HEK293T (cell line): Measurements from ENCODE around the gene SEMA3C.

Experiments
- CTCF ChIA-PET: fragments of 350-600 bp; formaldehyde crosslinking; extraction: SDS; loops from one replicate; lab custom pipeline; 2021; ENCODE audit warnings: antibody characterized with exemption, inconsistent platforms; lab: Yijun Ruan, JAX
- POLR2A ChIA-PET: fragments of 350-600 bp; formaldehyde crosslinking; extraction: SDS; loops from one replicate; lab custom pipeline; 2020; ENCODE audit warnings: antibody characterized with exemption, inconsistent platforms; lab: Yijun Ruan, JAX
- DNase-seq: peaks from one replicate; pipeline ENCODE4 v3.0.0; 2012; ENCODE audit warnings: mixed read lengths; ENCODE audit errors: extremely low spot score
- ARNT ChIP-seq: fragments of 450-650 bp; IDR thresholded peaks from 2 replicates; pipeline ENCODE4 v1.6.1; 2017; ENCODE audit warnings: mild to moderate bottlenecking
- BHLHE40 ChIP-seq: fragments of 450-650 bp; IDR thresholded peaks from 2 replicates; pipeline ENCODE4 v1.6.1; 2016; ENCODE audit warnings: mild to moderate bottlenecking, moderate library complexity, borderline replicate concordance
- CTBP1 ChIP-seq: fragments of 450-650 bp; IDR thresholded peaks from 2 replicates; pipeline ENCODE4 v1.6.1; 2016; ENCODE audit warnings: borderline replicate concordance
- ELF4 ChIP-seq: fragments of 450-650 bp; IDR thresholded peaks from 2 replicates; pipeline ENCODE4 v1.6.1; 2017; ENCODE audit warnings: antibody characterized with exemption
- FOXA1 ChIP-seq: fragments of 450-650 bp; IDR thresholded peaks from 2 replicates; pipeline ENCODE4 v1.6.1; 2016; ENCODE audit warnings: mild to moderate bottlenecking
- FOXK2 ChIP-seq: fragments of 450-650 bp; IDR thresholded peaks from 2 replicates; pipeline ENCODE4 v1.6.1; 2016; ENCODE audit warnings: mild to moderate bottlenecking
- FOXM1 ChIP-seq: fragments of 450-650 bp; IDR thresholded peaks from 2 replicates; pipeline ENCODE4 v1.6.1; 2017; ENCODE audit warnings: mild to moderate bottlenecking, borderline replicate concordance
- HDGF ChIP-seq: fragments of 450-650 bp; IDR thresholded peaks from 2 replicates; pipeline ENCODE4 v1.6.1; 2017; ENCODE audit warnings: antibody characterized with exemption, borderline replicate concordance
- L3MBTL2 ChIP-seq: fragments of 450-650 bp; conservative IDR thresholded peaks from 2 replicates; pipeline ENCODE4 v1.6.1; 2016; ENCODE audit warnings: mild to moderate bottlenecking
- LEF1 ChIP-seq: fragments of 450-650 bp; IDR thresholded peaks from 2 replicates; pipeline ENCODE4 v1.6.1; 2017; ENCODE audit warnings: mild to moderate bottlenecking, borderline replicate concordance
- NFRKB ChIP-seq: fragments of 450-650 bp; IDR thresholded peaks from 2 replicates; pipeline ENCODE4 v1.6.1; 2016; ENCODE audit warnings: mild to moderate bottlenecking, moderate library complexity
- SP1 ChIP-seq: fragments of 450-650 bp; IDR thresholded peaks from 2 replicates; pipeline ENCODE4 v1.6.1; 2017
- SUZ12 ChIP-seq: fragments of 450-650 bp; IDR thresholded peaks from 2 replicates; pipeline ENCODE4 v1.6.1; 2016; ENCODE audit warnings: mild to moderate bottlenecking
- TARDBP ChIP-seq: fragments of 450-650 bp; IDR thresholded peaks from 2 replicates; pipeline ENCODE4 v1.6.1; 2016
- ZNF384 ChIP-seq: fragments of 450-650 bp; IDR thresholded peaks from 2 replicates; pipeline ENCODE4 v1.6.1; 2016
- TF ChIP-seq, protein P1 (sequence below): fragments of 450-650 bp; IDR thresholded peaks from 2 replicates; pipeline ENCODE4 v1.6.1; 2016

The SEMA3C gene

GRCh38 chr7:80843018-80843677 is 75.7 kb downstream of the SEMA3C start:
- no peak for DNase-seq
- no peak for TF ChIP-seq CTBP1
- TF ChIP-seq TARDBP: no peak
- TF ChIP-seq NFRKB: no peak
- no peak for TF ChIP-seq SUZ12
- no peak for TF ChIP-seq LEF1
- no peak for TF ChIP-seq ARNT
- TF ChIP-seq SP1: no peak
- no peak for TF ChIP-seq BHLHE40
- no peak for TF ChIP-seq FOXK2
- TF ChIP-seq ZNF384: no peak
- no peak for TF ChIP-seq L3MBTL2
- ChIA-PET CTCF (interaction anchor here (0.9 kb wide), 1 partner anchor 175 kb away, joined by 3 read pairs; no protein-coding TSS in a partner anchor), POLR2A (no interaction called here)

GRCh38 chr7:80842022-80842790 is 76.6 kb downstream of the SEMA3C start:
- POLR2A ChIA-PET: no interaction called here
- CTCF ChIA-PET: interaction anchor here (0.7 to 0.9 kb wide), 3 partner anchors 78 to 174 kb away, joined by 3 read pairs; no protein-coding TSS in a partner anchor
- TF ChIP-seq TARDBP (no peak), ARNT (no peak), ZNF384 (no peak), CTBP1 (no peak), NFRKB (no peak), FOXK2 (no peak), SUZ12 (no peak), BHLHE40 (no peak), HDGF (no peak), LEF1 (no peak), FOXA1 (no peak), SP1 (no peak), FOXM1 (no peak)
- TF ChIP-seq, protein P1, sequence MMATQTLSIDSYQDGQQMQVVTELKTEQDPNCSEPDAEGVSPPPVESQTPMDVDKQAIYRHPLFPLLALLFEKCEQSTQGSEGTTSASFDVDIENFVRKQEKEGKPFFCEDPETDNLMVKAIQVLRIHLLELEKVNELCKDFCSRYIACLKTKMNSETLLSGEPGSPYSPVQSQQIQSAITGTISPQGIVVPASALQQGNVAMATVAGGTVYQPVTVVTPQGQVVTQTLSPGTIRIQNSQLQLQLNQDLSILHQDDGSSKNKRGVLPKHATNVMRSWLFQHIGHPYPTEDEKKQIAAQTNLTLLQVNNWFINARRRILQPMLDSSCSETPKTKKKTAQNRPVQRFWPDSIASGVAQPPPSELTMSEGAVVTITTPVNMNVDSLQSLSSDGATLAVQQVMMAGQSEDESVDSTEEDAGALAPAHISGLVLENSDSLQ: no peak
- DNase-seq: no peak

- DNase-seq: no peak
- ChIA-PET POLR2A (no interaction called here), CTCF (interaction anchor here (0.7 to 0.8 kb wide), 2 partner anchors 78 to 145 kb away, joined by 3 read pairs; no protein-coding TSS in a partner anchor)
- TF ChIP-seq ARNT: no peak
- no peak for TF ChIP-seq LEF1
- no peak for TF ChIP-seq TARDBP
- TF ChIP-seq CTBP1: no peak
- TF ChIP-seq, protein P1: no peak
- no peak for TF ChIP-seq L3MBTL2
- no peak for TF ChIP-seq HDGF
- no peak for TF ChIP-seq FOXK2
- no peak for TF ChIP-seq BHLHE40
- no peak for TF ChIP-seq FOXM1
Observed at GRCh38 chr7:80841423-80841955, 77.4 kb downstream of the SEMA3C start.

- DNase-seq: no peak
- POLR2A ChIA-PET: no interaction called here
- CTCF ChIA-PET: no interaction called here
- TF ChIP-seq FOXA1: no peak
Observed at GRCh38 chr7:80840681-80841080, 78.2 kb downstream of the SEMA3C start.

DNA sequence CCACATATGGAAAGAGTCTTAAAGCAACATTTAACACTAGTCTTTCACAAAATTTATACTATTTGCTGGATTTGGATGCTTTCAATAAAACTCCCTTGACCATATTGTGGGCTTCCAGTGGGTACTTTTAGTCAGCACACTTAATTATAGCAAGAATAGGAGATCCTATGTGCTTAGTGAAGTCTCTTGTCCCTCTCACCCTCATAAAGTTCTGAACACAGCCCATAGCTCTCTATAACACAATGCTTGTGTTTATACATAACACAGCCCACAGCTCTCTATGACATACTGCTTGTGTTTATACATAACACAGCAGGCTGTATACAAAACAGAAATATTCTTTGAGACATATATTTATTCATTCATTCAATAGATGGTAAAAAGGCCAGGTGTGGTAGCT is 79.0 kb downstream of the SEMA3C start:
- CTCF ChIA-PET: no interaction called here
- no peak for DNase-seq
- POLR2A ChIA-PET: no interaction called here
- TF ChIP-seq FOXK2: no peak
- no peak for TF ChIP-seq NFRKB
- no peak for TF ChIP-seq FOXA1
- TF ChIP-seq LEF1: no peak
- TF ChIP-seq ARNT: no peak
- TF ChIP-seq L3MBTL2: no peak
- TF ChIP-seq ZNF384: no peak
- no peak for TF ChIP-seq SUZ12

- no peak for TF ChIP-seq TARDBP
- TF ChIP-seq FOXM1: no peak
- no peak for TF ChIP-seq BHLHE40
- TF ChIP-seq ELF4: no peak
- TF ChIP-seq L3MBTL2: no peak
- no peak for TF ChIP-seq SUZ12
- TF ChIP-seq CTBP1: no peak
- TF ChIP-seq, protein P1: no peak
- TF ChIP-seq SP1: no peak
- TF ChIP-seq ZNF384: no peak
- CTCF ChIA-PET: no interaction called here
- no peak for DNase-seq
- POLR2A ChIA-PET: no interaction called here
Observed at GRCh38 chr7:80838643-80839042, 80.2 kb downstream of the SEMA3C start.
